ENCODE measurements around the gene KDM5C. TPM values are rescaled to one million over a fixed set of nuclear protein-coding genes. Genes with fewer than 3 reads are reported as not detected.
A peak's percentile ranks its signal among the peaks of the same experiment; 100 is the strongest.

KDM5C gene
- total and polyA plus RNA-seq, 8 donors: 11.8 to 390 (median 83.7) TPM

DNA sequence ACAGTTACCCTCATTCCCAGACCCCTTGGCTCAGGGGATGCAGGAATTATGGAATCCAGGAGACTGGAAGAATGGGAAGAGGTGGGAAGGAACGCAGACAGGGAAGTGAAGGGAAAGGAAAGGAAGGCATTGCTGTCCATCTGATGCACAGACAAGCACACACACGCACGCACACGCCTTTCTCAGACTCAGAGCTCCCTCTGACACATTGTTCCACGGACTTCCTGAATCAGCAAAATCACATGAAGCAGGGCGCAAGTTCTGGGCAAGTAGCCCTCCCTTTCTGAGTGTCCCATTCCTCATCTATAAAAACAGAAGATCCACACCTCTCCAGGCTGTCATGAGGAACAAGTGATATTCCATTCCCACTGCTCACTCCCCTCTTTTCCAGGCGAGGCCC, 43.2 kb upstream of the KDM5C start:
- no peaks in the 10 kb centered on the region for H3K36me3 ChIP-seq
- peaks cover 0 to 20% (median 3%) of the 10 kb centered on the region in 4 donors for H3K4me1 ChIP-seq
- WGBS, 5 donors: 74 to 100% (median 75%) methylated on average over 4 to 7 of the region's 7 CpGs
- H3K27ac ChIP-seq: no peak overlapping the region
- intact Hi-C loops (cut with DNase I; ENCODE audit: low total_unique reads): no loop called here
- peaks cover 0 to 9% (median 0%) of the 10 kb centered on the region in 3 donors for H3K27me3 ChIP-seq
- no peaks in the 10 kb centered on the region for H3K9me3 ChIP-seq
- TF ChIP-seq POLR2AphosphoS5 (IDR thresholded peaks at IDR 0.05): no peak
- TF ChIP-seq POLR2A (IDR thresholded peaks at IDR 0.05): no peak
- no peak for TF ChIP-seq CTCF (IDR thresholded peaks at IDR 0.05)
- no peak for TF ChIP-seq EP300 (IDR thresholded peaks at IDR 0.05)
- no peak overlapping the region for H3K4me3 ChIP-seq
- no peak for DNase-seq

DNA sequence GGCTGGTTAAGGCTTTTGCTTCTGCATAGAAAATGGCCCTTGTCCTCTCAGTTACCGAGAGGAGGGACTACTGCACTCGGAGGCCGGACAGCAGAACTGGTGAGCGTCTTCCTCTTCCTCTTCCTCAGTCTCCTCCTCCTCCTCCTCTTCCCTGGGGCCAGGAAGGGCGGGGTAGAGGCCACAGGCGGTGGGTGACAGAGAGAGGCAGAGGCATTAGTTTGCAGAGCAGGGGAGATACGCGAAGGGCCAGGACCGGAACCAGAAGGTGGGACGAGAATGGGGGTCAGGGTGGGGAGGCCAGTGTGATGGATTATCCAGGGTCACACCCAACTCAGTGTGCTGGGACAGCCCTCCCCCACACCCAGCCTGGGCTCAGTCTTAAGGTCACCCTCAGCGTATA, 41.9 kb upstream of the KDM5C start:
- DNase-seq: no peak
- Histone ChIP-seq H3K27me3 (peaks cover 0 to 9% (median 0%) of the 10 kb centered on the region in 3 donors), H3K36me3 (no peaks in the 10 kb centered on the region), H3K27ac (no peak overlapping the region), H3K9me3 (no peaks in the 10 kb centered on the region), H3K4me1 (peaks cover 0 to 31% (median 8%) of the 10 kb centered on the region in 4 donors), H3K4me3 (no peak overlapping the region)
- no peak for TF ChIP-seq POLR2AphosphoS5 (IDR thresholded peaks at IDR 0.05)
- no peak for TF ChIP-seq POLR2A (IDR thresholded peaks at IDR 0.05)
- TF ChIP-seq EP300 (IDR thresholded peaks at IDR 0.05): no peak
- no peak for TF ChIP-seq CTCF (IDR thresholded peaks at IDR 0.05)
- WGBS, 5 donors: 68 to 85% (median 80%) methylated on average over 10 to 11 of the region's 11 CpGs
- intact Hi-C loops (cut with DNase I; ENCODE audit: low total_unique reads): no loop called here

DNA sequence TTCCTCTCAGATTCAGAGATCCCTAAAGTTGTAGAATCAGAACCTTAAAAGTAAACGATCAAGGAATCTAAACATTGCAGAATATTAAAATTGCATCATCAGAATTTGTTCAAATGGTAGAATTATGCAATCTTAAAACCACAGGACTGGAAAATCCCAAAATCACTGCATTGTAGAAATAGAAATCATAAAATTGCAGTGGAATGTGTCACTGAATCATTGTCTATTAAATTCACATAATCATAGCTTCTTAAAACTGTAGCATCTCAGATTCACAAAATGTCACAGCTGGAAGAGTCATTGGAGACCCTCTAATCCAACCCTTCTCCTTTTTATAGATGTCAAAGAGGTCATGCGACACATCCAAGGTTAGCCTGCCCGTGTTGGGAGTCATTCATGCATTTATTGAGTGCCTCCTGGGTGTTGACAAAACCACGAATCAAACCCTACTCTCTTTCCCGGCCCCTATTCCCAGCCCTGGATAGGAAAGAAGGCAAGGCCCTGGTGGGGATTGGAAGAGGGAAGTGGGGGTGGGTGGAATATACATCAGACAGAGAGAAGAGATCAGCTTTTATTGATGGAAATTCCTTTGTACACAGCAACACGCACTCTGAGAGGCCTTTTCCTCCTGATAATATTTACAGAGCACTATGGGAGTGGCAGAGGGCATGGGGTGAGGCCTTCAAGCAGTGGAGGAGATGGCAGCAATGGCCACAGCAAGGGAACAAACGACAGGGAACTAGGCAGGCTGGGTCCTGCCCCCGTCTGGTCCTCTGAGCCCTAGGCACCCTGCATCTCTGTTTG, 41.0 kb upstream of the KDM5C start:
- Histone ChIP-seq H3K9me3 (no peaks in the 10 kb centered on the region), H3K27me3 (peaks cover 0 to 9% (median 0%) of the 10 kb centered on the region in 3 donors), H3K27ac (peak overlapping the region in 1 of 5 donors; percentile 69), H3K36me3 (no peaks in the 10 kb centered on the region), H3K4me1 (peaks cover 0 to 31% (median 8%) of the 10 kb centered on the region in 4 donors), H3K4me3 (no peak overlapping the region)
- 53 to 59% (median 56%) methylated on average over 7 to 8 of the region's 8 CpGs for WGBS, 5 donors
- TF ChIP-seq EP300 (IDR thresholded peaks at IDR 0.05) (no peak), CTCF (IDR thresholded peaks at IDR 0.05) (no peak), POLR2A (IDR thresholded peaks at IDR 0.05) (no peak), POLR2AphosphoS5 (IDR thresholded peaks at IDR 0.05) (no peak)
- no peak for DNase-seq
- intact Hi-C loops (cut with DNase I; ENCODE audit: low total_unique reads): no loop called here

DNA sequence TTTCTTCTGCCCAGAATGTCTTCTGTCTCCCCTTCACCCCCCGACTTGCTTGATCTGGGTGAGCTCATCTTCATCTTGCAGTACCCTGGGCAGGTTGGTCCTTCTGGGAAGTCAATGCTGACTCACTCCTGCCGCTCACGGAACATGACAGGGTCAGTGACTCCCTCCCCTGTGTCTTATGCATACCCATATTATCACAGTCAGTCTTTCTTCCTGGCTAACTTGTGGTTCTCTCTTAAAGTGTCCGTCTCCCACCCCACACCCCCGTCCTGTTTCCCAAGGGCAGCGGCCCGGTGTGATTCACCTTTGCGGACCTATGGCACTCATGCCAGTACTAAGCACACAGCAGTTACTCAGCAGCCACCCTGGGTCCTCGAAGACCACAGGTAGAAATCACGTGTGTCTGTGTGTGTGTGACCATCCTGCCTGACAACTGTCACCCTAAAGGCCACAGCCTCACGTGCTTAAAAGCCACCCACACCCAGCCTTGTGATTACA, 38.6 kb upstream of the KDM5C start:
- Histone ChIP-seq H3K4me3 (no peak overlapping the region), H3K9me3 (no peaks in the 10 kb centered on the region), H3K27me3 (peaks cover 0 to 9% (median 0%) of the 10 kb centered on the region in 3 donors), H3K4me1 (peaks cover 0 to 31% (median 8%) of the 10 kb centered on the region in 4 donors), H3K36me3 (no peaks in the 10 kb centered on the region), H3K27ac (no peak overlapping the region)
- no peak for DNase-seq
- 54 to 63% (median 60%) methylated on average over 11 of the region's 11 CpGs for WGBS, 5 donors
- TF ChIP-seq EP300 (IDR thresholded peaks at IDR 0.05): no peak
- TF ChIP-seq POLR2AphosphoS5 (IDR thresholded peaks at IDR 0.05): no peak
- no peak for TF ChIP-seq CTCF (IDR thresholded peaks at IDR 0.05)
- no peak for TF ChIP-seq POLR2A (IDR thresholded peaks at IDR 0.05)
- intact Hi-C loops (cut with DNase I; ENCODE audit: low total_unique reads): no loop called here
